ENCODE results near the gene HDAC2. TPM values are rescaled to one million over a fixed set of nuclear protein-coding genes. Genes with fewer than 3 reads are reported as not detected.
"Not testable (repeated sequence)": the region's sequence is repeated elsewhere in the genome, so short reads cannot be mapped to it uniquely, and the experiment has no call there.

The HDAC2 gene
- total RNA-seq, 2 experiments from 2014 or later, result 119 TPM

- ChIA-PET POLR2A (no interaction called here), CTCF (no interaction called here)
Observed at GRCh38 chr6:113978084-113978675, 7.2 kb upstream of the HDAC2 start.

- POLR2A ChIA-PET, result no interaction called here
- CTCF ChIA-PET, result no interaction called here
Observed at GRCh38 chr6:113976806-113977205, 5.9 kb upstream of the HDAC2 start.

- ChIA-PET POLR2A (no interaction called here), CTCF (interaction anchor here (1.2 kb wide), 1 partner anchor 20 kb away, joined by 5 read pairs; no protein-coding TSS in a partner anchor)
Observed at GRCh38 chr6:113971741-113972140, 793 bp upstream of the HDAC2 start.

GRCh38 chr6:113969888-113970804 is 802 bp downstream of the HDAC2 start:
- CTCF ChIA-PET, result interaction anchor here (1.2 kb wide), 1 partner anchor 19 kb away, joined by 5 read pairs; no protein-coding TSS in a partner anchor

DNA sequence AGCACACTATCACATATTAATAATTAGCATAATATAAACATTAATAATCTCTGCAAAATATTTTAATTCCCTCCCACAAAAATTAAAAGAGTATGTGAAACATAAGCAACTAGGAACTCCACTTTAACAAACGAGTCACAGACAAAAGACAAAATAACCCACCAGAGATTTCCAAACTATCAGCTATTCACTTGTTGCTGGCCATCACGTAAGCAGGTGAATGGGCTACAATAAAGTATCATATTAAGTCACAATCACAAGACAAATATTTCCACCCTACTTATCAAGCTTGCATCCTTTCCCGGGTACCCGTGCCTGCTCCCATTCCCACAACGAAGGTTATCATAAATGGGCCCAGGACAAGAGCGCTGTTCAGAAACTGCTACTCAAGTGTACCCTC is 2.5 kb downstream of the HDAC2 start:
- CTCF ChIA-PET, result no interaction called here
- POLR2A ChIA-PET, result no interaction called here

More at GRCh38 chr6:113969888-113970804, 802 bp downstream of the HDAC2 start:
- POLR2A ChIA-PET, result no interaction called here

- ChIA-PET POLR2A (no interaction called here), CTCF (no interaction called here)
Observed at GRCh38 chr6:113967777-113968176, 3.2 kb downstream of the HDAC2 start.

GRCh38 chr6:113960795-113961194 is 10.2 kb downstream of the HDAC2 start:
- POLR2A ChIA-PET, result no interaction called here
- CTCF ChIA-PET, result no interaction called here

- POLR2A ChIA-PET, result no interaction called here
Observed at GRCh38 chr6:113959235-113959634, 11.7 kb downstream of the HDAC2 start.

GRCh38 chr6:113954653-113955052 is 16.3 kb downstream of the HDAC2 start:
- ChIA-PET POLR2A (no interaction called here), CTCF (no interaction called here)

More at GRCh38 chr6:113959235-113959634, 11.7 kb downstream of the HDAC2 start:
- CTCF ChIA-PET, result no interaction called here

GRCh38 chr6:113953346-113953745 is 17.6 kb downstream of the HDAC2 start:
- CTCF ChIA-PET, result no interaction called here
- POLR2A ChIA-PET, result no interaction called here

DNA sequence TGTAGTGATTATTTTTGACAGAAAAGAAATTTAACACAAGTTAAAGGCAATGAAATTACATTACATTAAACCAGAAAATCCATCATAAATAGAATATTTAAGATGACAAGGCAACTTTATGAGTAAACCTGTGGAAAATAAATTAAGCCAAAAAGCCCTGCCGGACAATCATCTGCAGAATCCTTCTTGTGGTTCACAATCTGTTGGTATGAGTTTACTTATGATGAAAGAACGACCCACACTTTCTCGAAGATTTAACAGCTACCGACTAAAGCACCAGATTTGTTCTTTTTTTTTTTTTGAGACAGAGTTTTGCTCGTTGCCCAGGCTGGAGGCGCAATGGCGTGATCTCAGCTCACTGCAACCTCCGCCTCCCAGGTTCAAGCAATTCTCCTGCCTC is 21.4 kb downstream of the HDAC2 start:
- POLR2A ChIA-PET, result no interaction called here

DNA sequence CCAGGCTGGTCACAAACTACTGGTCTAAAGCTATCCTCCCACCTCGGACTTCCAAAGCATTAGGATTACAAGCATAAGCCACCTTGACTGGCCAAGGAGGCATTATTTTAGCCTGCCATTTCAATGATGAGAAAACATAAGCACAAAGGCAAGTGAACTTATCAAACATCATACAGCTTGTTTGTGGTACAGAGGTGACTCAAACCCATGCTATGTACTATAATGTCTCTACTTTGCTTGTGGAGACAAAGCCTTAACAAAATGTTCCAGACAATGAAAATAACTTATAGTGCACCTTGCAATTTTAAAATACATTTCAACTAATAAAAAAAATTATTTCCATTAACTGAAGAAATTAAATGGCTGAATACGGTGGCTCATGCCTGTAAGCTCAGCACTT is 26.2 kb downstream of the HDAC2 start:
- POLR2A ChIA-PET, result no interaction called here
- CTCF ChIA-PET, result no interaction called here

More for the DNA sequence above, 21.4 kb downstream of the HDAC2 start:
- CTCF ChIA-PET, result no interaction called here

DNA sequence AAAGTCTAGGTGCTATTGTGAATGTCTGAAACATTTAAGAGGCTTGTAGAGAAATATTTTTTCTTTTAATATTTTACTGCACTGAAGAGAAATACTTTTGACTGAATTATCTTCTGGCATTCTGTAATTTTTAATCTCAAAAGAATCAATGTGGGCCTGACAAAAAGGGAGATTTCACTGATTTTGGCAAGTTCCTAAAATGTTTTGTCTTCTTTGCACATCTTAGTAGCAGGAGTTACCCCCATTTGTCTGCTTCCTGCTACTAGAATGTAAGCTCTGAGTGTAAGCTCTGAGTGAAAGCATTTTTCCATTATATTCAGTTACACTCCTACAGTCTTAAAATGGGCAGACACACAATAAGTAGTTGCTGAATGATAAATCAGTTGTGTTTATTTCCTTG is 31.1 kb downstream of the HDAC2 start:
- ChIA-PET POLR2A (no interaction called here), CTCF (no interaction called here)

- POLR2A ChIA-PET, result no interaction called here
- CTCF ChIA-PET, result interaction anchor here (0.5 kb wide), 1 partner anchor 560 kb away, joined by 5 read pairs; no protein-coding TSS in a partner anchor
Observed at GRCh38 chr6:113936093-113936934, 34.6 kb downstream of the HDAC2 start.

DNA sequence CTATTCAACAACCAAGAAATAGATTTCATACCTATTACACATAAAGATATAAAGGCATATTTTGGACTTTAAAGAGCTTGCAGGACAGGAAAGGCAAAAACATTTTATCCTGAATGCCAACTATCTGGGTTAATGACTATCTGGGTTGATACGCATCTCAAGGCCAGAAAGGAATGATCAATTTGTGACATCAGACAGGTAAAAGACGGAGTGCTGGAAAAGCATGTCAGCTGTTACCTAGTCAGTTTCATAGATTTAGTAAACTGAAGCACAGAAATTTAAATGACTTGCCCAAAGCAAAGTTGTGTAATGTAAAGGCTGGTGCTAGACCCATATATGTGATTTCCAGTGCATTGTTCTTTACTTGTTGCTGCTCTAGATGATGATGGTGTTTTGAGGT is 36.8 kb downstream of the HDAC2 start:
- POLR2A ChIA-PET, result no interaction called here
- CTCF ChIA-PET, result no interaction called here

DNA sequence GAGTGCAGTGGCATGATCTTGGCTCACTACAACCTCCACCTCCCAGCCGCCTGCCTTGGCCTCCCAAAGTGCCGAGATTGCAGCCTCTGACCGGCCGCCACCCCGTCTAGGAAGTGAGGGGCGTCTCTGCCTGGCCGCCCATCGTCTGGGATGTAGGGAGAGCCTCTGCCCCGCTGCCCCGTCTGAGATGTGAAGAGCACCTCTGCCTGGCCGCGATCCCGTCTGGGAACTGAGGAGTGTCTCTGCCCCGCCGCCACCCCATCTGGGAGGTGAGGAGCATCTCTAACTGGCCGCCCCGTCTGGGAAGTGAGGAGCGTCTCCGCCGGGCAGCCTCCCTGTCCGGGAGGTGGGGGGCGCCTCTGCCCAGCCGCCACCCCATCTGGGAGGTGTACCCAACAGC is 39.0 kb downstream of the HDAC2 start:
- POLR2A ChIA-PET, CTCF ChIA-PET: not testable (repeated sequence)

DNA sequence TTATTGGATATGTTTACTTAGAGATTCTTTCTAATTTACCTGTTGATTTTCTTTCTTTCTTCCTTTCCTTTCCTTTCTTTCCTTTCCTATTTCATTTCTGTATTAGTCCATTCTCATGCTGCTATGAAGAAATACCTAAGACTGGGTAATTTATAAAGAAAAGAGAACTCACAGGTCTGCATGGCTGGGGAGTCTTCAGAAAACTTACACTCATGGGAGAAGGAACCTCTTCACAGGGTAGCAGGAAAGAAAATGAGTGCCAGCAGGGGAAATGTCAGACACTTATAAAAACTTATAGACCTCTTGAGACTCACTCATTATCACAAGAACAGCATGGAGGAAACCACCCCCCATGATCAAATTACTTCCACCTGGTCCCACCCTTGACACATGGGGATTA is 40.8 kb downstream of the HDAC2 start:
- POLR2A ChIA-PET, result no interaction called here

GRCh38 chr6:113927001-113927400 is 43.9 kb downstream of the HDAC2 start:
- CTCF ChIA-PET, result no interaction called here
- POLR2A ChIA-PET, result no interaction called here

More for the DNA sequence above, 40.8 kb downstream of the HDAC2 start:
- CTCF ChIA-PET, result no interaction called here

GRCh38 chr6:113925378-113925777 is 45.6 kb downstream of the HDAC2 start:
- ChIA-PET POLR2A (no interaction called here), CTCF (no interaction called here)

- ChIA-PET CTCF (no interaction called here), POLR2A (no interaction called here)
Observed at GRCh38 chr6:113924312-113924723, 46.6 kb downstream of the HDAC2 start.

DNA sequence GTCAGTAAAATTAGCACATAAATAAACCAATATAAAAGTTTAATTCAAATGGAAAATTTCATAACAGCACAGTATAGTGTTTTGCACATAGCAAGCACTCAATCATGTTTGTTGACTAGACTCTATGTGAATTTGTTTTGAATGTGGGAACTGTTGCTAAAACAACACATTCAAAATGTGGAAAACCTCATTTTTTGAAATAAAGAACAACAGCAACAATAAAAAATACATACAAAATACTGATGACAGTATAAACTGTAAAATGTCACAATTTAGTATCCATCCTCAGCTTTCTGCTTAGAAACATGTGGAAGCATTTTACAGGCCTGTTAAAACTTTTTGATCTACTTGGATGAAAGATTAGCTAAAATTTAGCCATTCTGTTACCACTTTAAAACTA is 47.4 kb downstream of the HDAC2 start:
- ChIA-PET POLR2A (no interaction called here), CTCF (no interaction called here)
